ENCODE results near the gene FOXP2.

The FOXP2 gene

DNA sequence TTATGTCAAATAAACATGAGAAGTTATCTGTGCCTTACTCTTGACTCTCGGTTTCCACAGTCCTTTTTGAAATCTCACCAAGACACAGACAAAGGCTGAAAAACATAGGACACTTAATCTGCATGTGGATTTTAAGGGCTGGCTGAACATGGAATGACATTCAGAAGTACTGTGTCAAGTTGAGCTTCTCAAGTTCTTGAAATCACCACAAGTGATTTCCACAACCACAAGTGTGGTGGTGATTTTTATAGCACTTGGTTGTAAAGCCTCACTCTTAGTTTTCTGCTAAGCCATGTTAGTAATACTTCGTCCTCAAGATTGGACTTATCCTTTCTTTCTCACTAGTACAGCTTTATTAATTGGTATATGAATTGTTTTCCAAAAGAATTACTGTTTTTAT, 29.6 kb downstream of the FOXP2 start:
- Histone ChIP-seq H3K27ac (ENCODE audit: insufficient read depth, low read depth, low read length, poor library complexity, severe bottlenecking) (no peak overlapping the region), H3K4me3 (ENCODE audit: insufficient read depth, low read depth, low read length) (no peak overlapping the region), H3K27me3 (ENCODE audit: control insufficient read depth, insufficient read depth, low read length, poor library complexity, severe bottlenecking) (no peaks in the 10 kb centered on the region), H3K9me3 (ENCODE audit: control insufficient read depth, low read length) (no peaks in the 10 kb centered on the region), H3K36me3 (ENCODE audit: control insufficient read depth, insufficient read depth, low read length) (no peaks in the 10 kb centered on the region), H3K4me1 (ENCODE audit: control insufficient read depth, insufficient read depth, low read length) (no peaks in the 10 kb centered on the region)
- 83 to 89% methylated on average over 1 to 2 of the region's 2 CpGs for WGBS, 2 experiments

DNA sequence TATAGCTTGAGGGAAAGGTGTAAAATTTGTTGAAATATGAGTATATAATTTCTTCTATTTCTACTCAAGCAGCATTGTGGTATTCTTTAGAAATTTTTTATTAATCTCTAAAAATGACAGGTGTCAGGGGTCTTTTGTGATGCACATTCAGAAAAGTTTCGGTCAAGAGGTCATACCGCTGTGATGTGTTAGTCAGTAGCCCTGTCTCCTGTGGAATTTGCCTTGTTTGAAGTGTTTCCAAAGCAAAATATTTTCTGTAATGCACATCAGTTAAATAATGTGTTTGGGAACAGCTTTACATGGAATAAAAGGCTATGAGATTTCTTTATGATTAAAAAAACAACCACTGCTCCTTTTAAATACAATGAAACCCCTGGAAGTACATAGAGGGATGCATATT, 35.8 kb downstream of the FOXP2 start:
- H3K27ac ChIP-seq (ENCODE audit: insufficient read depth, low read depth, low read length, poor library complexity, severe bottlenecking) = no peak overlapping the region
- H3K9me3 ChIP-seq (ENCODE audit: control insufficient read depth, low read length) = no peaks in the 10 kb centered on the region
- H3K36me3 ChIP-seq (ENCODE audit: control insufficient read depth, insufficient read depth, low read length) = no peaks in the 10 kb centered on the region
- WGBS, 2 experiments = 75 to 94% methylated on average over 2 of the region's 2 CpGs
- no peaks in the 10 kb centered on the region for H3K4me1 ChIP-seq (ENCODE audit: control insufficient read depth, insufficient read depth, low read length)
- H3K27me3 ChIP-seq (ENCODE audit: control insufficient read depth, insufficient read depth, low read length, poor library complexity, severe bottlenecking) = no peaks in the 10 kb centered on the region
- no peak overlapping the region for H3K4me3 ChIP-seq (ENCODE audit: insufficient read depth, low read depth, low read length)

DNA sequence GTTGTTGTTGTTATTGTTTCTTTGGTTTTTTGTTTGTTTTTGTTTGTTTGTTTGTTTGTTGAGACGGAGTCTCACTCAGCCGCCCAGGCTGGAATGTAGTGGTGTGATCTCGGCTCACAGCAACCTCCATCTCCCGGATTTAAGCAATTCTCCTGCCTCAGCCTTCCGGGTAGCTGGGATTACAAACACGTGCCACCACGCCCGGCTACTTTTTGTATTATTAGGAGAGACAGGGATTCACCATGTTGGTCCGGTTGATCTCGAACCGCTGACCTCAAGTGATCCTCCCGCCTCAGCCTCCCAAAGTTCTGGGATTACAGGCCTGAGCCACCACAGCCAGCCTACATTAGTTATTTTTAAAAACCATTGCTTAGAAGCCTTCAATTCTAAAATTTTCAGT, 45.0 kb downstream of the FOXP2 start:
- WGBS, 2 experiments = 91 to 92% methylated on average over 12 of the region's 12 CpGs

DNA sequence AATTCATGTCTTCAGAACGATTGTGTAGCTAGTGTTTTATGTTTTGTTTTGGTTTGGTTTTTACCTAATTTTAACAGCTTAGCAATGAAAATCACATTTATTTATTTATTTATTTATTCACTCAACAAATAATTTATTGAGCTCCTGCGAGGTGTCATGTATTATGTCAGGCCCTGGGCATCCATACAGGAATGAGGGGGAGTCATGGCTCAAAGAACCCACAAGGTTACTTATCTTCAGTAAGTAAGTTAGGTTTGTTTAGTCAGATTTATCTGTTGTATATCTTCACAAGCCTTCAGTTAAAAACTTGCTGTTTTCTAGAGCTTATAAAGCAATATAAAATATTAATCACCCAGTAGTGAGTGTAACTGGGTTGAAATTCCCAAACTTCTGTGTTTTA, 45.4 kb downstream of the FOXP2 start:
- Histone ChIP-seq H3K27me3 (ENCODE audit: control insufficient read depth, insufficient read depth, low read length, poor library complexity, severe bottlenecking) (no peaks in the 10 kb centered on the region), H3K4me1 (ENCODE audit: control insufficient read depth, insufficient read depth, low read length) (no peaks in the 10 kb centered on the region), H3K36me3 (ENCODE audit: control insufficient read depth, insufficient read depth, low read length) (no peaks in the 10 kb centered on the region), H3K27ac (ENCODE audit: insufficient read depth, low read depth, low read length, poor library complexity, severe bottlenecking) (no peak overlapping the region), H3K4me3 (ENCODE audit: insufficient read depth, low read depth, low read length) (no peak overlapping the region), H3K9me3 (ENCODE audit: control insufficient read depth, low read length) (no peaks in the 10 kb centered on the region)
- WGBS, 2 experiments = 88 to 100% methylated on average over 1 of the region's 2 CpGs

More for the DNA sequence above, 45.0 kb downstream of the FOXP2 start:
- Histone ChIP-seq H3K36me3 (ENCODE audit: control insufficient read depth, insufficient read depth, low read length) (no peaks in the 10 kb centered on the region), H3K4me1 (ENCODE audit: control insufficient read depth, insufficient read depth, low read length) (no peaks in the 10 kb centered on the region), H3K4me3 (ENCODE audit: insufficient read depth, low read depth, low read length) (no peak overlapping the region), H3K9me3 (ENCODE audit: control insufficient read depth, low read length) (no peaks in the 10 kb centered on the region), H3K27me3 (ENCODE audit: control insufficient read depth, insufficient read depth, low read length, poor library complexity, severe bottlenecking) (no peaks in the 10 kb centered on the region), H3K27ac (ENCODE audit: insufficient read depth, low read depth, low read length, poor library complexity, severe bottlenecking) (no peak overlapping the region)

DNA sequence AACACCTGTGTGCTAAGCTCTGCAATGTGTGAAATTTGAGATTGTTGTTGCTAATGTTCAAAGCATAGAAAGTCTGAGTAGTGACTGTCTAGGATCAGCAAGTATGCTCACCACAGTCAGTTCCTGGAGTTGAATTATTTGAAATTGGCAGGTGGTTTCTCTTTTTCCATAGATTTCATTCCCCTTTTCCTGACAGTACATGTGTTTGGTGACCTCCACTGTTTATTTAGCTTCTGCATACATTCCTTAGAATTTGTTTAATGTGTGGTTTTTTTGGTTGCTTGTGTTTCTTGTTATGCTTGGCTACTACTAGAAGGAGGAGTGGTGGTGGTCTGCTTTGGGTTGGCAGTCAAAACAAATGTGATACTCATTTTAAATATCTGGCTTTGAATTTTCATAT, 52.3 kb downstream of the FOXP2 start:
- H3K4me3 ChIP-seq (ENCODE audit: insufficient read depth, low read depth, low read length) = no peak overlapping the region
- no peak overlapping the region for H3K27ac ChIP-seq (ENCODE audit: insufficient read depth, low read depth, low read length, poor library complexity, severe bottlenecking)
- no peaks in the 10 kb centered on the region for H3K36me3 ChIP-seq (ENCODE audit: control insufficient read depth, insufficient read depth, low read length)
- H3K9me3 ChIP-seq (ENCODE audit: control insufficient read depth, low read length) = no peaks in the 10 kb centered on the region
- H3K27me3 ChIP-seq (ENCODE audit: control insufficient read depth, insufficient read depth, low read length, poor library complexity, severe bottlenecking) = no peaks in the 10 kb centered on the region
- H3K4me1 ChIP-seq (ENCODE audit: control insufficient read depth, insufficient read depth, low read length) = no peaks in the 10 kb centered on the region

DNA sequence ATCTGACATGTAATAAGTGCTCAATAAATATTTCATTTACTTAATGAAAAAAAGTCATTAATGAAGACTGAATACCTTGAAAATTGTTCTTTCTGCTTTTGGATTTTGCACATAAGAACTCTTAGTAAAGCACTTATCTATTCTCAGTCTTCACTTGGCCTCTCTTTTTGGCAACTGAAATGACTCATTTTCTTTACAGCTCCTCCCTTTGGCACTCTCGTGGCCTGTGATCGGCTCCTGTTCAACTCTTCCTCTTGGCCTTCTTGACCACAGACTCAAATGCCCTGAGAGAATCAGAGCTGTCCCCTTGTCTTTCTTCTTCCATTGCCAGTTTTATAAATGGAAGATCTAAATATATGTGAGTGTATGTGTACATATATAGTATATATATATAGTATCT, 54.2 kb downstream of the FOXP2 start:
- 94 to 100% methylated on average over 2 of the region's 2 CpGs for WGBS, 2 experiments
- Histone ChIP-seq H3K27ac (ENCODE audit: insufficient read depth, low read depth, low read length, poor library complexity, severe bottlenecking) (no peak overlapping the region), H3K4me3 (ENCODE audit: insufficient read depth, low read depth, low read length) (no peak overlapping the region), H3K9me3 (ENCODE audit: control insufficient read depth, low read length) (no peaks in the 10 kb centered on the region), H3K27me3 (ENCODE audit: control insufficient read depth, insufficient read depth, low read length, poor library complexity, severe bottlenecking) (no peaks in the 10 kb centered on the region), H3K36me3 (ENCODE audit: control insufficient read depth, insufficient read depth, low read length) (no peaks in the 10 kb centered on the region), H3K4me1 (ENCODE audit: control insufficient read depth, insufficient read depth, low read length) (no peaks in the 10 kb centered on the region)

DNA sequence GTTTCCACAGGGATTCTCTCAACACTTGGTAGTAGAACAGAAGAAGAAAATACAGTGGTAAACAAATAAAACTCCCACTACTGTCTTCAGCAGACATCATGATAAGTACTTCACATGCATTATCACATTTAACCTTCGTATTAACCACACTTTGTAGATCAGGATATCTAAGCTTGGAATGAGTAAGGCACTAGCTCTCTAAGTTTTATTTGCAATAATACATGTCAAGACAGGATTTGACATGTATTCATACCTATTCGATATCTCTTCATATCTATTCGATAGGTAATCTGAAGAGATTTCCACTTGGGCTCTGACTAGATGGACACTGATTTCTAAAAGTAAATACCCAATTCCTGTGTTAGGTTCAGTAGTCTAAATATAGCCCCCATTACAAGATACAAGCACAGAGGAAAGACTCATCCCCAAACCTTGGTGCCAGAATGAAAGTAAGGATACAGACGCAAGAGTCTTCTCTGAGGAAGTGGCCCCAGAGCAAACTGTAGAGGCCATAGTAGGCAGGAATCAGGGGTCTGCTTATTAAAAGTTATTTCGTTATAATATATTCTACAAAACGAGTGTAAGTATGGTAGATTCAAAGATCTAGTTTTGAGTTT, 58.4 kb downstream of the FOXP2 start:
- H3K36me3 ChIP-seq (ENCODE audit: control insufficient read depth, insufficient read depth, low read length) = no peaks in the 10 kb centered on the region
- H3K27ac ChIP-seq (ENCODE audit: insufficient read depth, low read depth, low read length, poor library complexity, severe bottlenecking) = no peak overlapping the region
- H3K27me3 ChIP-seq (ENCODE audit: control insufficient read depth, insufficient read depth, low read length, poor library complexity, severe bottlenecking) = no peaks in the 10 kb centered on the region
- WGBS, 2 experiments = 92 to 96% methylated on average over 4 to 5 of the region's 6 CpGs
- H3K4me1 ChIP-seq (ENCODE audit: control insufficient read depth, insufficient read depth, low read length) = no peaks in the 10 kb centered on the region
- H3K4me3 ChIP-seq (ENCODE audit: insufficient read depth, low read depth, low read length) = no peak overlapping the region
- H3K9me3 ChIP-seq (ENCODE audit: control insufficient read depth, low read length) = no peaks in the 10 kb centered on the region

DNA sequence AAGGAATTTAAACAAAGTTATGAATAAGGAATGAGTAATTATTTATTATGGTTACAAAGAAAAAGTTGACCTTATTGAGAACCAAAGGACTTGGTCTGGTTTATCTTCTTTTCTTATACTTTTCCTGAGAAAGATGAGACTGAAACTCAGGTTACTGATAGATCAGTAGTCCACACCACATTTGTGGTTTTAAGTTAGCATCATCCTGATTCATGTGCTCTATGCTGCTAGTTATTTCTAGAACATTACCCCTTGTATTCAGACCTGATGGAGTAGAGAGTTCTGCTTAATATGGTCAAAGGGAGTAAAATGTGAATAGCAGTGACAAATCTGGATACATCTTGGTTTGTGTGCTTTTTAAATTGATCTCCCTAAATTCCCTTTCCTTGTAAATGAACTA, 63.8 kb downstream of the FOXP2 start:
- Histone ChIP-seq H3K4me1 (ENCODE audit: control insufficient read depth, insufficient read depth, low read length) (no peaks in the 10 kb centered on the region), H3K9me3 (ENCODE audit: control insufficient read depth, low read length) (no peaks in the 10 kb centered on the region), H3K27me3 (ENCODE audit: control insufficient read depth, insufficient read depth, low read length, poor library complexity, severe bottlenecking) (no peaks in the 10 kb centered on the region), H3K27ac (ENCODE audit: insufficient read depth, low read depth, low read length, poor library complexity, severe bottlenecking) (no peak overlapping the region), H3K4me3 (ENCODE audit: insufficient read depth, low read depth, low read length) (no peak overlapping the region), H3K36me3 (ENCODE audit: control insufficient read depth, insufficient read depth, low read length) (no peaks in the 10 kb centered on the region)

DNA sequence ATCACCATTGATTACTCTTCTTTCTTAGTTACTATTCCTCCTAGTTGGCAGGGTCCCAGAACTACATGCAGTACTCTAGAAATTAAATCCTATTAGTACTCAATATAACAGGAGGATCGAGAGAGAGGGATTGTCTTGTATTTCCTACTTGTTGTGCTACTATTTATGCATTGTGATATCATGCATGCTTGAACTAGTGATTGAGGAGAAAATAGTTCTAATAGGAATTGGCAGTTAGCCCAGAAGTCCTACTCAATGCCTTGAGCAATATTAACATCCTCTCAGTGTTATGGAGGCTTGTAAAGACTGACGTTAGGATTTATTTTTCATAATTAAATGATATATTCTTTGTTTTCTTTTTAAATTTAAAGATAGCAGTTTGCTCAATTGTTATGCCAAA, 67.4 kb downstream of the FOXP2 start:
- H3K9me3 ChIP-seq (ENCODE audit: control insufficient read depth, low read length) = no peaks in the 10 kb centered on the region
- no peaks in the 10 kb centered on the region for H3K27me3 ChIP-seq (ENCODE audit: control insufficient read depth, insufficient read depth, low read length, poor library complexity, severe bottlenecking)
- no peaks in the 10 kb centered on the region for H3K4me1 ChIP-seq (ENCODE audit: control insufficient read depth, insufficient read depth, low read length)
- H3K27ac ChIP-seq (ENCODE audit: insufficient read depth, low read depth, low read length, poor library complexity, severe bottlenecking) = no peak overlapping the region
- no peaks in the 10 kb centered on the region for H3K36me3 ChIP-seq (ENCODE audit: control insufficient read depth, insufficient read depth, low read length)
- H3K4me3 ChIP-seq (ENCODE audit: insufficient read depth, low read depth, low read length) = no peak overlapping the region
- 100% methylated on average over 1 of the region's 2 CpGs; no CpG with 5 or more reads in 1 of the 2 experiments for WGBS, 2 experiments

DNA sequence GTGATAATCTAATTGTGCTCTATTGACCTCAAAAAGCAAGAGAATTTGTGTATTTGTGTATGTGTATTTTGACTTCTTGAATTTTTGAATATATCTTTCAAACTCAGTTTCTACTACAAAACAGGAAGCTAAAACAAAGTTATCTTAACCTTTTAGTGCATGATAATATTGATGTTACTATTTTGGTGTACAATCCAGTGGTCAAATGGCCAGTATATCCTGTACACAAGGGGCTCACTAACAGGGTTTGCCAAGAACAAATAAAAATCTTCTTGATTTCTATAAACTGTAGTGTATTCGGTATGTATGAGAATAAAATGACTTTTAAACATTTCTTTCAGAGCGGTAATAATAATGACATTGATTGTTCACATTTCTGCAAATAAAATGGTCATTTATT, 69.6 kb downstream of the FOXP2 start:
- Histone ChIP-seq H3K27ac (ENCODE audit: insufficient read depth, low read depth, low read length, poor library complexity, severe bottlenecking) (no peak overlapping the region), H3K4me3 (ENCODE audit: insufficient read depth, low read depth, low read length) (no peak overlapping the region), H3K36me3 (ENCODE audit: control insufficient read depth, insufficient read depth, low read length) (no peaks in the 10 kb centered on the region), H3K27me3 (ENCODE audit: control insufficient read depth, insufficient read depth, low read length, poor library complexity, severe bottlenecking) (no peaks in the 10 kb centered on the region), H3K9me3 (ENCODE audit: control insufficient read depth, low read length) (no peaks in the 10 kb centered on the region), H3K4me1 (ENCODE audit: control insufficient read depth, insufficient read depth, low read length) (no peaks in the 10 kb centered on the region)
- no CpG with 5 or more reads among the region's 2 CpGs for WGBS, 2 experiments

DNA sequence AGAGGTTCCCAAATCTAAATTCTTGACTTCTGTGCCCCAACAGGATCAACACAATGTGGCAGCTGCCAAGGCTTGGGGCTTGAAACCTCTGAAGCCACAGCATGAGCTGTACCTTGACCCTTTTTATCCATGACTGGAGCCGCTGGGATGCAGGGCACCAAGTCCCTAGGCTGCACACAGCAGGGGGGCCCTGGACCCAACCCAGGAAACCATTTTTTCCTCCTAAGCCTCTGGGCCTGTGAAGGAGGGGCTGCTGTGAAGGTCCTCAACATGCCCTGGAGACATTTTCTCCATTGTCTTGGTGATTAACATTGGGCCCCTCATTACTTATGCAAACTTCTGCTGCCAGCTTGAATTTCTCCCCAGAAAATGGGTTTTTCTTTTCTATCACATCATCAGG, 72.6 kb downstream of the FOXP2 start:
- no peaks in the 10 kb centered on the region for H3K36me3 ChIP-seq (ENCODE audit: control insufficient read depth, insufficient read depth, low read length)
- no peak overlapping the region for H3K4me3 ChIP-seq (ENCODE audit: insufficient read depth, low read depth, low read length)
- 81 to 86% methylated on average over 1 of the region's 1 CpG for WGBS, 2 experiments
- no peaks in the 10 kb centered on the region for H3K4me1 ChIP-seq (ENCODE audit: control insufficient read depth, insufficient read depth, low read length)
- H3K27ac ChIP-seq (ENCODE audit: insufficient read depth, low read depth, low read length, poor library complexity, severe bottlenecking) = no peak overlapping the region
- H3K9me3 ChIP-seq (ENCODE audit: control insufficient read depth, low read length) = no peaks in the 10 kb centered on the region
- H3K27me3 ChIP-seq (ENCODE audit: control insufficient read depth, insufficient read depth, low read length, poor library complexity, severe bottlenecking) = no peaks in the 10 kb centered on the region

Data from ectodermal cell (in vitro differentiated cells).